ENCODE data around the gene IL17B.
A peak's percentile ranks its signal among the peaks of the same experiment; 100 is the strongest.

Gene IL17B

DNA sequence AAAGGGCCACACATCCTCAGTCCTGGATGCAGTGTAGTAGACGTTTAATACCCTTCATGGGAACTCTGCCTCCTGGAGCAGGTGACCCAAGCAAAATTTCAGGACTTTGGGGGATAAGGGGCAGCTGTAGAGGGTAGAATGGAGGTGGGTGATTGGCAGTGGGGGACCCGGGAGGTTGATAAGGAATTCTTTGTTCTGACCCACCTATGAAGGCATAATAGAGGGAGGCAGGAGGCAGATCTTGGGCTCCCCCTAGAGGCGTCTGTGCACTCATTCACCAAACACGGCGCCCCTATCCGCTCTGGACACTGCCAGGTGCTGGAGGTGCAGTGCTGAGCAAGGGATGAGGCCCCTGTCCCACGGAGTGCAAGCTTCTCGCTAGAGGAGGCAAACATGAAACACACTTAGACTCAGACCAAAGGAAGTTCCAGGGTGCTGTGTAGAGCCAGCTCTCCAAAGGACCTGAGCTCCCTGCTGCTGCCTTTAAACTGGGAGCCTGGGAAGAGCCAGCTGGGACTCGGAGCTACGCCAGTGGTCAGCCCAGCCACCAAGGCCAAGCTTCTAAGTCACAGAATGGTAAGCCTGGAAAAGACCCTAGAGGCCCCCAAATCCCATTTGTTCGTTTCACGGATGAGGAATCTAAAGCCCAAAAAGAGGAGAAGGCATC is 7.7 kb downstream of the IL17B start:
- Histone ChIP-seq H3K4me2 (peak overlapping the region; percentile 44; the same call in 1 of the 2 replicates), H3K9ac (no peak overlapping the region; the same call in 1 of the 2 replicates), H3K9me3 (no peaks in the 10 kb centered on the region), H3K4me1 (peaks cover 26% of the 10 kb centered on the region), H3K27ac (no peak overlapping the region), H4K20me1 (no peaks in the 10 kb centered on the region), H3K27me3 (no peaks in the 10 kb centered on the region), H3K4me3 (no peak overlapping the region), H3K36me3 (peaks cover 15% of the 10 kb centered on the region)
- TF ChIP-seq Cebpa-rat (IDR thresholded peaks at IDR 0.05) = no peak

DNA sequence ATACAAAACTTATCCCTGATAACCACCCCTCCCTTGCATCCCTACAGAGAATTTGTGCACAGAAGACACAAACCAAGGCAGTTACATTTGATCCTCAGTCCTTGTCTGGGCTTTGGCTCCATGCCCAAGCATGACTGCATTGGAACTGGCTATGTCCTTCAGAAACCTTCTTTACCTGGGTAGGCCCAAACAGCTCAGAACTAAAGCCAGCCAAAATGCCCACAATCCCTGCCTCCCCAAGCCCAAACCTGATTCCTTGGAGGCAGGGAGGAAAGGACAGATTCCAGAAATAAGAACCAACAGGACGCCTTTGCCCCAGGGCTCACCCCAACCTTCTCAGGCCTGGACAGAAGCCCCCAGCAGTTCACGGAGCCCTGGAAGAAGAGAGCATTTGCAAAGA is 8.2 kb downstream of the IL17B start:
- no peaks in the 10 kb centered on the region for H3K9me3 ChIP-seq
- no peak overlapping the region for H3K27ac ChIP-seq
- H3K4me1 ChIP-seq = peaks cover 26% of the 10 kb centered on the region
- H3K4me2 ChIP-seq = no peak overlapping the region
- no peaks in the 10 kb centered on the region for H4K20me1 ChIP-seq
- H3K27me3 ChIP-seq = no peaks in the 10 kb centered on the region
- H3K9ac ChIP-seq = no peak overlapping the region
- H3K4me3 ChIP-seq = no peak overlapping the region
- TF ChIP-seq Cebpa-rat (IDR thresholded peaks at IDR 0.05) = no peak
- H3K36me3 ChIP-seq = peaks cover 18% of the 10 kb centered on the region

DNA sequence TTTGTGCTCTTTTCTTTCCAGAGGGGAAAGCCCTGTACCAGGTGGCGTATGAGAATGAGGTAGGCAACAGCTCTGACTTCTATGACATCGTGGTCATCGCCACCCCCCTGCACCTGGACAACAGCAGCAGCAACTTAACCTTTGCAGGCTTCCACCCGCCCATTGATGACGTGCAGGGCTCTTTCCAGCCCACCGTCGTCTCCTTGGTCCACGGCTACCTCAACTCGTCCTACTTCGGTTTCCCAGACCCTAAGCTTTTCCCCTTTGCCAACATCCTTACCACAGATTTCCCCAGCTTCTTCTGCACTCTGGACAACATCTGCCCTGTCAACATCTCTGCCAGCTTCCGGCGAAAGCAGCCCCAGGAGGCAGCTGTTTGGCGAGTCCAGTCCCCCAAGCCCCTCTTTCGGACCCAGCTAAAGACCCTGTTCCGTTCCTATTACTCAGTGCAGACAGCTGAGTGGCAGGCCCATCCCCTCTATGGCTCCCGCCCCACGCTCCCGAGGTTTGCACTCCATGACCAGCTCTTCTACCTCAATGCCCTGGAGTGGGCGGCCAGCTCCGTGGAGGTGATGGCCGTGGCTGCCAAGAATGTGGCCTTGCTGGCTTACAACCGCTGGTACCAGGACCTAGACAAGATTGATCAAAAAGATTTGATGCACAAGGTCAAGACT is 11.0 kb downstream of the IL17B start:
- H3K4me3 ChIP-seq = no peak overlapping the region

DNA sequence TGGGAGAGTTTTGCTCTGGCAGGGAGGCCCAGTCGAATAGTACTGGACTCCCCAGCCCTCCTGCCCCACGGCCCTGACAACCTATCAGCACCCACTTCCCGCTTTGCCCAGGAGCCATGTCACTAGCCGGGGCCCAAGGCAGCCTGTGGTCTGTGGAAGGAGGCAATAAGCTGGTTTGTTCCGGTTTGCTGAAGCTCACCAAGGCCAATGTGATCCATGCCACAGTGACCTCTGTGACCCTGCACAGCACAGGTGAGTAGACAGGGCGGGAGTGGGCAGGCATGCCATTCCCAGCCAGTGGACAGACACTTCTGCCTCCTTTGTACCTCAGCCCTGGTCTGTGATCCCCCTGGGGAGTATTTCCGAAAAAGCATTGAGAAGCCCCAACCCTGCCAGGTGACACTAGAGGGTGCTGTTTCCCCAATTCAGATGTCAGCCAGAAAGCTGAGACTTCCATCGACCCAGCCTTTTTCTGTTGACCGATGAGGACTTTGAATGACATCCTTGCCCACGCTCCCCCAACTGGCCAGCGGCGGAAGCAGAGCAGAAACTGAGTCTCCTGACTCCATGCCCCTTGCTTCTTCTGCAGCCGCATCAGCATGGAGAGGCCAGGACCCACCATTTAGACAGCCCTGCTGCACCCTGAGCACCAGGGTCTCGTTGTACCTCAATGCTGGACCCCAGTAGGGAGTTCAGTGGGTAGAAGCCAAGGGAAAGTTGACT is 11.7 kb downstream of the IL17B start:
- Histone ChIP-seq H3K4me1 (peaks cover 20% of the 10 kb centered on the region), H3K27me3 (no peaks in the 10 kb centered on the region), H3K36me3 (peaks cover 43% of the 10 kb centered on the region), H3K9ac (no peak overlapping the region), H3K4me3 (no peak overlapping the region), H4K20me1 (no peaks in the 10 kb centered on the region), H3K9me3 (no peaks in the 10 kb centered on the region), H3K4me2 (no peak overlapping the region), H3K27ac (no peak overlapping the region)
- TF ChIP-seq Cebpa-rat (IDR thresholded peaks at IDR 0.05) = no peak

More for the DNA sequence above, 11.0 kb downstream of the IL17B start:
- H3K9ac ChIP-seq = no peak overlapping the region
- H3K9me3 ChIP-seq = no peaks in the 10 kb centered on the region
- peaks cover 26% of the 10 kb centered on the region for H3K4me1 ChIP-seq
- no peak overlapping the region for H3K27ac ChIP-seq
- no peak for TF ChIP-seq Cebpa-rat (IDR thresholded peaks at IDR 0.05)
- H3K4me2 ChIP-seq = no peak overlapping the region
- H3K27me3 ChIP-seq = no peaks in the 10 kb centered on the region
- no peaks in the 10 kb centered on the region for H4K20me1 ChIP-seq
- peaks cover 37% of the 10 kb centered on the region for H3K36me3 ChIP-seq

DNA sequence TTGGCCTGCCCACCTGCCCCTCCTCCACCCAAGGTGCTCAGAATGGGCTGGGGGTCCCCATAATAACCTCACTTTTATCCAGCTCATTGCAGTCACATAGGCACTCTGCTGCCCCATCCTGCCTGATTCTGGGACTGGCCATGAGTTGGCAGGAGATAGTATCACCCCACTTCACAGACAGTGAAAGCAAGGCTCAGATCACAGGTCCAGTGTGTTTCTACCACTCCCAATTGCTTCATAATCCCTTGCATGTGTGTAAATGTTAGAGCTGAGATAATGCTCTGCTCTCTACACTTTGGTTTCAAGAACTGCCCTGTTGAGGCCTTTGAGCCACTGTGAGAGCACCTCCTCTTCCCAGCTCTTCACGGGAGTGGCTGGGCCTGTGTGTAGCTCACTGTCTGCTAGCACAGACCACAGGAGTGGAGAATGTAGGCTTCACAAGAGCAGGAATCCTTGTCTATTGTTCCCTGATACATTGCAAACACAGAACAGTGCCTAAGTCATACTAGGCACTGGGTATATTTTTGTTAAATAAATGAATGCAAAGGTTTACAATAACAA is 12.8 kb downstream of the IL17B start:
- Histone ChIP-seq H3K9ac (no peak overlapping the region), H3K4me2 (no peak overlapping the region), H3K27ac (no peak overlapping the region), H3K27me3 (no peaks in the 10 kb centered on the region), H3K4me3 (no peak overlapping the region), H3K4me1 (peaks cover 10% of the 10 kb centered on the region), H4K20me1 (no peaks in the 10 kb centered on the region), H3K9me3 (no peaks in the 10 kb centered on the region), H3K36me3 (peaks cover 43% of the 10 kb centered on the region)
- TF ChIP-seq Cebpa-rat (IDR thresholded peaks at IDR 0.05) = no peak

DNA sequence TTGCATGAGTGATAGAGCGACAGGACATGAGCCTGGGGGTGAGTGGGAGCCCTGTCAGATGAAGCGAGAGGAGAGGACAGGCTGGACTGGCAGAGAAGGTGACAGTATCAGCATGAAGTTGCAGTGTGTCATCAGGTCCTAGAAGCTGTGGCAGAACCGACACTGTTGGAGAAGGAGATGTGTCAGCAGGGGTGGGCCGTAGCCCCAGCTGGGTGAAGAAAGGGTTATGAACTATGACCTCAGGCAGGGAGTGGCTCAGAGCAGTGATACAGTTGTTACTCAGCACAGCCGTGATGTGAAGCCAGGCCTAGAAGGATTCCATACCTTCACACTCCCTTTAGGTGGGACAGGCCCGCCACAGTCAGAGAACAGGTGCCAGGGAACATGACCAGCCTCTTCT is 13.7 kb downstream of the IL17B start:
- peaks cover 43% of the 10 kb centered on the region for H3K36me3 ChIP-seq
- H3K4me1 ChIP-seq = peaks cover 13% of the 10 kb centered on the region
- TF ChIP-seq Cebpa-rat (IDR thresholded peaks at IDR 0.05) = no peak
- no peak overlapping the region for H3K4me2 ChIP-seq
- H3K9me3 ChIP-seq = no peaks in the 10 kb centered on the region
- no peaks in the 10 kb centered on the region for H3K27me3 ChIP-seq
- no peaks in the 10 kb centered on the region for H4K20me1 ChIP-seq
- H3K9ac ChIP-seq = no peak overlapping the region
- H3K27ac ChIP-seq = no peak overlapping the region
- no peak overlapping the region for H3K4me3 ChIP-seq

DNA sequence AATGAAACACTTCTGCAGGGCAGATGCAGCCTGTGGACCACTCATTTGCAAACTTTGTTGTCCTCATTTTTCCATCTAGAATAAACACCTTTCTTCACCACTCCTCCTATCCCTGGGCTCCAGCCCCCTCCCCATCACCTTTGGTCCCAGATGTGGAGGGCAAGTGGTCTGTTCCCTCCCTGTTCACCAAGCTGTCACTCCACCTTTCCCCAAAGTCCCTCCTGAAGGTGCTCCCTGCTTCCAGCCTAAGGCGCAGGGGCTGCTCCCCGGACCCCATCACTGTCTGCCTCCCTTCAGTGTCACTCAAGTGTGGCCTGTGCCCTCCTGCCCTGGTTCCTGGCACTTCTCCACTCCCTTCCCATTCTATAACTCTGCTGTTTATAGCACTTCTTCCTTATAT is 14.4 kb downstream of the IL17B start:
- Histone ChIP-seq H4K20me1 (no peaks in the 10 kb centered on the region), H3K27ac (no peak overlapping the region), H3K4me3 (no peak overlapping the region), H3K27me3 (no peaks in the 10 kb centered on the region), H3K9me3 (no peaks in the 10 kb centered on the region), H3K4me1 (peaks cover 20% of the 10 kb centered on the region), H3K4me2 (no peak overlapping the region), H3K36me3 (peaks cover 43% of the 10 kb centered on the region), H3K9ac (no peak overlapping the region)
- TF ChIP-seq Cebpa-rat (IDR thresholded peaks at IDR 0.05) = no peak

DNA sequence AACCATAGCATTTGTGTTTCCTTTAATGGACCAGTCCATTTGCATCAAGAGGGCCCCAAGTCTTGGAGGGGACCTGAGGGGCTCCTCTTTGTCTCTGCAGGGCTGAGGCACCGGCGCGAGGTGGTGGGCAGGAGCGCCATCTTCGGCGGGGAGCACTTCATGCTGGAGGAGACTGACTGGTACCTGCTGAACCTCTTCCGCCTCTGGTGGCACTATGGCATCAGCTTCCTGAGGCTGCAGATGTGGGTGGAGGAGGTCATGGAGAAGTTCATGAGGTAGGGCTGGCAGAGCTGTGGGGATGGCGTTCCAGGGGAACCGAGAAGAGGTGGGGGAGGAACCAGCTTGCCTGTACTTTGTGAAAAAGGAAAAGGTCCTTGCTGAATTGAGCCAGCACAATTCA is 15.2 kb downstream of the IL17B start:
- no peak overlapping the region for H3K9ac ChIP-seq
- H3K4me1 ChIP-seq = peaks cover 28% of the 10 kb centered on the region
- no peaks in the 10 kb centered on the region; the same call in 1 of the 2 replicates for H4K20me1 ChIP-seq
- H3K4me3 ChIP-seq = no peak overlapping the region
- no peak overlapping the region for H3K4me2 ChIP-seq
- H3K36me3 ChIP-seq = peaks cover 39% of the 10 kb centered on the region
- no peaks in the 10 kb centered on the region for H3K27me3 ChIP-seq
- no peak for TF ChIP-seq Cebpa-rat (IDR thresholded peaks at IDR 0.05)
- no peaks in the 10 kb centered on the region for H3K9me3 ChIP-seq
- no peak overlapping the region for H3K27ac ChIP-seq

DNA sequence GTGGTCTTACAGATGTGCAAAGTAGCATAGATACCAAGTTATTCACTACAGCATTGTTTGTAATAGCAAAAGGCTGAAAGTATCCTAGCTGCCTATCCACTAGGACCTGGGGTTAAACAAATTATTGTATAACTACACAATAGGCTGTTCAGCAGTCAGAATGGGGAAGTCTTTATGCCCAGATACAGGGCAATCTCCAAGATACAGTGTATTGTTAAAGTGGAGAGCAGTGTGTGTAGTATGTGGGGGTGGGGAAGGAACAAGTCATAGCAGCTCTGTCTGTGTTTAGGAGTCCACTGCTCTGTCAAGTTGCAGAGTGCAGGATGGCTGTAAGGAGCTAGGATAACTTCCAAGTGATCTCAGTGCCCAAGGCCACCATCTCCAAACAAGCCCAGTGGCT is 15.7 kb downstream of the IL17B start:
- H3K9me3 ChIP-seq = no peaks in the 10 kb centered on the region
- H3K27ac ChIP-seq = no peak overlapping the region
- no peak overlapping the region for H3K9ac ChIP-seq
- no peak overlapping the region for H3K4me2 ChIP-seq
- no peak for TF ChIP-seq Cebpa-rat (IDR thresholded peaks at IDR 0.05)
- peaks cover 34% of the 10 kb centered on the region for H3K36me3 ChIP-seq
- H3K4me3 ChIP-seq = no peak overlapping the region
- H3K4me1 ChIP-seq = peaks cover 33% of the 10 kb centered on the region
- H4K20me1 ChIP-seq = no peaks in the 10 kb centered on the region; the same call in 1 of the 2 replicates
- no peaks in the 10 kb centered on the region for H3K27me3 ChIP-seq

DNA sequence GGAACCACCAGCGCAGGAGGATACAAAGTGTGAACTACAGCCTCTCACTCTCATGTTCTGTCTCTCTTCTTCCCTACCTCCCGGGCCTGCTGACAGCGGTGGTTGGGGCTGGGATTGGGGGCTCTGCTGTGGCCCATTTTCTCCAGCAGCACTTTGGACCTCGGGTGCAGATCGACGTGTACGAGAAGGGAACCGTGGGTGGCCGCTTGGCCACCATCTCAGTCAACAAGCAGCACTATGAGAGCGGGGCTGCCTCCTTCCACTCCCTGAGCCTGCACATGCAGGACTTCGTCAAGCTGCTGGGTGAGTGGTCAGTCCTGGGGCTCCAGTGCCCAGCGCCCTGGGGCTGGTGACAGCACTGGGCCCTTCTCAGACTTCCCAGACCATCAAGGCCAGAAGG is 16.6 kb downstream of the IL17B start:
- no peaks in the 10 kb centered on the region for H3K9me3 ChIP-seq
- H3K27me3 ChIP-seq = no peaks in the 10 kb centered on the region
- H3K4me2 ChIP-seq = no peak overlapping the region
- H3K9ac ChIP-seq = no peak overlapping the region
- H4K20me1 ChIP-seq = no peaks in the 10 kb centered on the region; the same call in 1 of the 2 replicates
- no peak overlapping the region for H3K27ac ChIP-seq
- peaks cover 29% of the 10 kb centered on the region for H3K4me1 ChIP-seq
- H3K4me3 ChIP-seq = no peak overlapping the region
- peaks cover 28% of the 10 kb centered on the region for H3K36me3 ChIP-seq
- TF ChIP-seq Cebpa-rat (IDR thresholded peaks at IDR 0.05) = no peak

Measured in BLaER1 (cell line).